ENCODE results near the gene RASA2.

DNA sequence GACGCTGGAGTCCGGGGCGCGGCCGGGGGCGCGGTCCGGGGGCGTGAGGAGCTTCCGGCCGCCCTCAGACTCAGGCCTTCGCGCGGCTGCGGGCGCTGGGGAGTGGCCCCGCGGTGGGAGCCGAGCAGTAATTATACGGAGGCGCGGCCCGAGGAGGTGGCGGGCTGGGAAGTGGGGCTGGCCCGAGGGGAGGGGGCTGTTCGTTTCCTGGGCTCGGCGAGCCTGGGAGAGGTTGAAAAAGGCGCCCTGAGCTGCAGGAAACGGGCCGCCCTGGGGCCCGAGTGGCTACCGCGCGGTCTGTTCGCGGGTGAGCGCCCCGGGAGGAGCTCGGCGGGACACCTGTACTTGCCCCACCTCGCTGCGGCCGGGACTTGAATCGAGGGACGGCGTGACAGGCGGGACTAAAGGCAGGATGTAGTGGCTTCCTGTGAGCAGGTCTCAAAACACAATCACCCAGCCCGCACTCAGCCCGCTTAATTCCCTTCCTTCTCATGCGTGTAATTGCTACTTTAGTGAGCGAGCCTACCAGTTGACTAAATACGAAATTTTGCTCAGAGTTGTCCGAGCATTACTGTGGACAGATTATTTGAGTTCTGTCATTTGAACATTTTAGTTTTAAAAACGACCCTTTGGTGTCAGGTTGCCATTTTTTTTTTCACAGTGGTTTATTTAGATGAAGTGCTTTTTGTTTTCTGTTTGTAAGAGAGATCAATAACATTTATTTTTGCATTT is 860 bp downstream of the RASA2 start:
- no peak for TF ChIP-seq CTCF (IDR thresholded peaks at IDR 0.05; ENCODE audit: poor library complexity)
- TF ChIP-seq EZH2 (IDR thresholded peaks at IDR 0.05; ENCODE audit: borderline replicate concordance), result no peak

All from hepatocyte (in vitro differentiated cells).